Adrenal gland (tissue), 12 donors: ENCODE measurements around the gene SLC6A18. TPM values are rescaled to one million over a fixed set of nuclear protein-coding genes. Genes with fewer than 3 reads are reported as not detected.

Source experiments
- DNase-seq, 7 donors: peaks; one replicate each; pipeline ENCODE4 v3.0.0-alpha.2; 2019 to 2020
- H3K27ac ChIP-seq, 5 donors: fragments of 200-600 bp; sonication (generic) in 4 of 5; 1 replicate in 3 of 5; 2 replicates in 2 of 5; pipeline versions ENCODE4 v1.5.1 to v1.8.0; 2016 to 2020; ENCODE audit warnings: mild to moderate bottlenecking in 1 of 5
- H3K27me3 ChIP-seq: fragments of 200-600 bp; 2 replicates; pipeline ENCODE4 v1.8.0; 2021
- H3K36me3 ChIP-seq, 2 donors: fragments of 200-600 bp; replicated peaks in 1 of 2; 1 replicate in 1 of 2; 2 replicates in 1 of 2; pipeline versions ENCODE4 v1.5.1 to v1.8.0; 2018 to 2022
- H3K4me1 ChIP-seq, 2 donors: fragments of 200-600 bp; replicated peaks in 1 of 2; 1 replicate in 1 of 2; 2 replicates in 1 of 2; pipeline versions ENCODE4 v1.5.1 to v1.8.0; 2018 to 2021
- H3K4me3 ChIP-seq, 4 donors: fragments of 200-600 bp; sonication (generic) in 3 of 4; one replicate each; pipeline ENCODE4 v1.5.1; 2016 to 2018
- H3K9me3 ChIP-seq, 3 donors: fragments of 200-600 bp; sonication (generic) in 1 of 3; replicated peaks in 1 of 3; 1 replicate in 2 of 3; 2 replicates in 1 of 3; pipeline versions ENCODE4 v1.5.1 to v1.8.0; 2016 to 2021
- POLR2A ChIP-seq, 2 donors: fragments of 450-650 bp; IDR thresholded peaks; one replicate each; pipeline ENCODE4 v1.6.1; 2017; ENCODE audit warnings: antibody characterized with exemption in 2 of 2, mild to moderate bottlenecking in 2 of 2, moderate library complexity in 1 of 2
- WGBS, 4 donors: extraction: QIAGEN DNeasy Blood & Tissue Kit in 2 of 4; methylation state at CpG; one replicate each; pipeline versions ENCODE4 v1.1.5 to v1.1.7; 2013 to 2017; 5-methylcytosine and 5-hydroxymethylcytosine counted together
- intact Hi-C, 2 donors: fragments of 100-400 bp; cut with DNase I; formaldehyde crosslinking; loops; one replicate each; pipeline versions ENCODE4 v1.14.1 to v1.15.0; 2022 to 2023
- polyA plus RNA-seq, 3 donors: library from polyadenylated mRNA; stranded (reverse); fragments of 200-250 nt in 2 of 3; fragments of 350-450 nt in 1 of 3; fragmentation: Illumina TruSeq in 1 of 3; extraction: RNeasy Lipid Tissue Mini Kit (QIAGEN cat#74804) in 1 of 3; gene quantifications; one replicate each; pipeline ENCODE4 v1.2.3, GENCODE V29; 2013 to 2014
- total RNA-seq, 9 donors: library from RNA; depleted of rRNA in 4 of 9; stranded (reverse); fragments of >200 nt in 4 of 9; fragments of 120-200 nt in 1 of 9; fragmentation: NEBNext Ultra II Directional in 1 of 9; extraction: Animal tissue kit (Norgen Biotek cat#: 25700) in 1 of 9; gene quantifications; one replicate each; pipeline versions ENCODE4 v1.1.0 to v1.2.4, GENCODE V29; 2013 to 2023
- TF ChIP-seq, protein P1 (sequence below), 6 experiments: fragments of 450-650 bp in 4 of 6; fragments of 200-600 bp in 2 of 6; sonication (generic) in 1 of 6; IDR thresholded peaks; 1 replicate in 5 of 6; 2 replicates in 1 of 6; pipeline versions ENCODE4 v1.5.1 to v1.8.0; 2016 to 2021; ENCODE audit warnings: antibody characterized with exemption in 6 of 6, mild to moderate bottlenecking in 2 of 6, moderate library complexity in 1 of 6
- donor health status: healthy with polysubstance abuse.
- donor health status: Bipolar disorder and iron deficiency.
- donor health status: DM: yes; HTN: yes; CAD: no.
- donor health status: DM: no; HTN: no; CAD: no.
- donor health status: DM: no; HTN: no; CAD: no.
- donor health status: DM: yes; HTN: yes; CAD: no.

The SLC6A18 gene
- total and polyA plus RNA-seq, 12 donors: not detected

DNA sequence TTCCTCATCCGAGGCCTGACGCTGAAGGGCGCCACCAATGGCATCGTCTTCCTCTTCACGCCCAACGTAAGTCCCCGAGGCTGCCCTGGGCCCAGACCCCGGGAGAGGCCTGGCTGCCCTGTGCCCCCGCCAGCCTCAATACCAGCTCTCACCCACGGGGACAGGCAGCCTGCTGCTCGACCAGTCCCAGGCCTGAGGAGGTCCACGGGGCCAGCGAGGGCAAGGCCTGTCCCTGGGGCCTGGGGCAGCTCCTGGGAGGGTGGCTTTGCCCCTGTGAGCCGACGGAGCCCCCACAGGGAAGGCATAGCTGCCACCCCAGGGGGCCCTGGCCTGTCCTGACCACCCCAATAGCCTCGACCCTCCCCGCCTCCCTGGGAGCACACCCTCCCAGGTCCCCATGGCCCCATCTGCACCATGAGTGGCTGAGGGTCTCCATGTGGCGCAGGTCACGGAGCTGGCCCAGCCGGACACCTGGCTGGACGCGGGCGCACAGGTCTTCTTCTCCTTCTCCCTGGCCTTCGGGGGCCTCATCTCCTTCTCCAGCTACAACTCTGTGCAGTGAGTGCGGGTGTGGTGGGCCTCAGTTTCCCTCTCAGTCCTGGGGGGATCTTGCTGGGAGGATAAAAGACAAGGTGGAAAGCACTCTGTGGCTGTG, 11.5 kb upstream of the SLC6A18 start:
- no peak overlapping the region for H3K4me3 ChIP-seq
- H3K27me3 ChIP-seq: no peaks in the 10 kb centered on the region
- TF ChIP-seq POLR2A (IDR thresholded peaks at IDR 0.05): no peak
- TF ChIP-seq, protein P1, sequence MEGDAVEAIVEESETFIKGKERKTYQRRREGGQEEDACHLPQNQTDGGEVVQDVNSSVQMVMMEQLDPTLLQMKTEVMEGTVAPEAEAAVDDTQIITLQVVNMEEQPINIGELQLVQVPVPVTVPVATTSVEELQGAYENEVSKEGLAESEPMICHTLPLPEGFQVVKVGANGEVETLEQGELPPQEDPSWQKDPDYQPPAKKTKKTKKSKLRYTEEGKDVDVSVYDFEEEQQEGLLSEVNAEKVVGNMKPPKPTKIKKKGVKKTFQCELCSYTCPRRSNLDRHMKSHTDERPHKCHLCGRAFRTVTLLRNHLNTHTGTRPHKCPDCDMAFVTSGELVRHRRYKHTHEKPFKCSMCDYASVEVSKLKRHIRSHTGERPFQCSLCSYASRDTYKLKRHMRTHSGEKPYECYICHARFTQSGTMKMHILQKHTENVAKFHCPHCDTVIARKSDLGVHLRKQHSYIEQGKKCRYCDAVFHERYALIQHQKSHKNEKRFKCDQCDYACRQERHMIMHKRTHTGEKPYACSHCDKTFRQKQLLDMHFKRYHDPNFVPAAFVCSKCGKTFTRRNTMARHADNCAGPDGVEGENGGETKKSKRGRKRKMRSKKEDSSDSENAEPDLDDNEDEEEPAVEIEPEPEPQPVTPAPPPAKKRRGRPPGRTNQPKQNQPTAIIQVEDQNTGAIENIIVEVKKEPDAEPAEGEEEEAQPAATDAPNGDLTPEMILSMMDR (IDR thresholded peaks at IDR 0.05): no peak
- no peaks in the 10 kb centered on the region for H3K4me1 ChIP-seq
- intact Hi-C loops: no loop called here
- no peaks in the 10 kb centered on the region for H3K9me3 ChIP-seq
- 80 to 82% (median 81%) methylated on average over 12 to 25 of the region's 25 CpGs for WGBS, 4 donors
- no peaks in the 10 kb centered on the region for H3K36me3 ChIP-seq
- DNase-seq: no peak
- H3K27ac ChIP-seq: no peak overlapping the region

DNA sequence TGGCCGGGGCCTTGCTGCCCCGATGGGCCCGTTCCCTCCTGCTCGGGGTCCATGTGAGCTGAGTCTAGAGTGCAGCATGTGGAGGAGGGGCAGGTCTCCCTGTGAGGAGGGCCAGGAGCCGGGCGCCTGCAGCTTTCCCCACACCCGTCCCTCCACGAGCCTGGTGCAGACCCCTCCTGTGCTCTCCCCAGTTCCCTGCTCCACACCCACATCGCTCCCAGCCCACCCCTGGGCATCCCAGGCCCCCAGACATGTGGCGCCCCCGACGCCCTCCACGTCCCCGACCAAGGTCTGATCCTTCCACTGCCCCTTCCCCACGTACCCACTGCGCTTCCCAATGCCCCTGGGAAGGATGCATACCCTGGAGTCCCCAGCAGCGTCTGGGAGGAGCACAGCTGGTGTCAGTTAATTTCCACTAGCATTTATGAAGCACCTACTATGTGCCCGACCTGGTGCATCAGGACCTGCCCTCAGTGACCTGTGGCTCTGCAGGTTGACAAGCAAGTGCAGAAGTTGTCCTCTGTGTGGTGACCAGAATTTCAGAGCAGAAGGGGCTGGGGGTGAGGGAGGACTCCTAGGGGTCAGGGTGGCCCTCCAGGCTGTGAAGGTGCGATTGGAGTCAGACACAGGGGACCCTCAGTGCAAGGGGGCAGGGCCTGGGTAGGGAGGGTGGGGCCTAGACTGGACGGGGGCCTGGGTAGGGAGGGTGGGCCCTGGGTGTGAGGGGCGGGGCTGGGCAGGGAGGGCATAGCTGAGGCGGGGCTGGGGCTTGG, 10.8 kb upstream of the SLC6A18 start:
- Histone ChIP-seq H3K4me1 (no peaks in the 10 kb centered on the region), H3K4me3 (no peak overlapping the region), H3K27ac (no peak overlapping the region), H3K27me3 (no peaks in the 10 kb centered on the region), H3K36me3 (no peaks in the 10 kb centered on the region), H3K9me3 (no peaks in the 10 kb centered on the region)
- WGBS, 4 donors: 57 to 70% (median 64%) methylated on average over 13 to 22 of the region's 22 CpGs
- TF ChIP-seq POLR2A (IDR thresholded peaks at IDR 0.05): no peak
- TF ChIP-seq, protein P1 (IDR thresholded peaks at IDR 0.05): no peak
- DNase-seq: no peak
- intact Hi-C loops: no loop called here

DNA sequence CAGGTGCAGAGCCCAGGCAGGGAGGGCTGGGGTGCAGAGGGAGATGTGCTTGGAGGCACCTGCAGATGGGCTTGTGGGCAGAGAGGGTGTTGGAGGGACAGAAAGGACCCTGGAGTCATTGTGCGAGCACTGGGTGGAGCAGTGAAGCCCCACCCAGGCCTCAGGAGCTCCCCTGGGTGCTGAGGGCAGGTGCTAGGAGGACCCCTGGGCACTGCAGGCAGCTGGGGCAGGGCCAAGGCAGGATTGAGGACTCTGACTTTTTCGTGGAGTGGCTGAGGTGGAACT, 10.3 kb upstream of the SLC6A18 start:
- DNase-seq: no peak
- H3K4me3 ChIP-seq: no peak overlapping the region
- intact Hi-C loops: no loop called here
- no peaks in the 10 kb centered on the region for H3K27me3 ChIP-seq
- WGBS, 4 donors: 69 to 83% (median 71%) methylated on average over 2 of the region's 2 CpGs
- no peak for TF ChIP-seq POLR2A (IDR thresholded peaks at IDR 0.05)
- TF ChIP-seq, protein P1 (IDR thresholded peaks at IDR 0.05): no peak
- H3K9me3 ChIP-seq: no peaks in the 10 kb centered on the region
- H3K27ac ChIP-seq: no peak overlapping the region
- no peaks in the 10 kb centered on the region for H3K4me1 ChIP-seq
- no peaks in the 10 kb centered on the region for H3K36me3 ChIP-seq

DNA sequence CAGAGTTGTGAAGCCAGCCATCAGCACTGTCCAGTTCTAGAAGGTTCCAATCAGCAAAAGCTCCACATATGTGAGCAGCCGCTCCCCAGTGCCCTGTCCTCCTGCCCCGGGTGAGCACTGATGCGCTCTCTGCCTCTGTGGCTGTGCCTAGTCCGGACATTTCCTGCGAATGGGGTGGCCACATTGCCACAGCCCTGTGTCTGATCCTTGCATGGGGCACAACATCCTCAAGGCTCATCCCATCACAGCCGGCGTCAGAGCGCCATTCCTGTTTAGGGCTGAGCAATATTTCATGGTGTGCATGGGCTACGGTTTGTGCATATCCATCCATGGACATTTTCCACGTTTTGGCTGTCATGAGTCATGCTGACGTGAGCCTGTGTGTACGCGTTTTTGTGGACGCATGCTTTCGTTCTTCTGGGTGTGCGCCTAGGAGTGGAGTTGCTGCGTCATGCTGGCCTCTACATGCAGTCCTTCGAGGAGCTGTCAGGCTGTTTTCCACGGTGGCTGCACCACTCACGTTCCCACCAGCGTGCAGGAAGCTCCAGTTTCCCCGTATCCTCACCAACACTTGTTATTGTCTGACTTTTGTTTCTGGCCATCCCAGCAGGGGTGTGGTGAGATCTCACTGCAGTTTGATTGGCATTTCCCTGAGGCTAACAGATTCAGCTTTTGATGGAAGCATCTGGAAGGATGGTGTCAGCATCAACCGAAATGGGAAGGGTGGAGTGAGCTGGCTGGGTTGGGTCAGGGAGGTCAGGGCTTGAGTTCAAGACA, 9.7 kb upstream of the SLC6A18 start:
- H3K4me3 ChIP-seq: no peak overlapping the region
- intact Hi-C loops: no loop called here
- DNase-seq: no peak
- no peak overlapping the region for H3K27ac ChIP-seq
- no peaks in the 10 kb centered on the region for H3K9me3 ChIP-seq
- H3K27me3 ChIP-seq: no peaks in the 10 kb centered on the region
- H3K4me1 ChIP-seq: no peaks in the 10 kb centered on the region
- WGBS, 4 donors: 87 to 91% (median 90%) methylated on average over 22 to 23 of the region's 23 CpGs
- TF ChIP-seq, protein P1 (IDR thresholded peaks at IDR 0.05): no peak
- TF ChIP-seq POLR2A (IDR thresholded peaks at IDR 0.05): no peak
- H3K36me3 ChIP-seq: no peaks in the 10 kb centered on the region
